ENCODE data around the gene WDR43.

The WDR43 gene

GRCh38 chr2:28896906-28897305 is 2.4 kb downstream of the WDR43 start:
- no peak for DNase-seq (ENCODE audit: low read depth)
- peak overlapping the region; percentile 100 for H3K4me3 ChIP-seq (ENCODE audit: low read depth, low read length)
- TF ChIP-seq POLR2A (IDR thresholded peaks at IDR 0.05; ENCODE audit: extremely low read depth, insufficient read length) (no peak), MYC (IDR thresholded peaks at IDR 0.05; ENCODE audit: low read depth, low read length) (no peak), CTCF (IDR thresholded peaks at IDR 0.05; ENCODE audit: low read depth, low read length) (no peak)
- TF ChIP-seq, protein P1, sequence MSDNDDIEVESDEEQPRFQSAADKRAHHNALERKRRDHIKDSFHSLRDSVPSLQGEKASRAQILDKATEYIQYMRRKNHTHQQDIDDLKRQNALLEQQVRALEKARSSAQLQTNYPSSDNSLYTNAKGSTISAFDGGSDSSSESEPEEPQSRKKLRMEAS (IDR thresholded peaks at IDR 0.05; ENCODE audit: low read depth, low read length), result no peak

DNA sequence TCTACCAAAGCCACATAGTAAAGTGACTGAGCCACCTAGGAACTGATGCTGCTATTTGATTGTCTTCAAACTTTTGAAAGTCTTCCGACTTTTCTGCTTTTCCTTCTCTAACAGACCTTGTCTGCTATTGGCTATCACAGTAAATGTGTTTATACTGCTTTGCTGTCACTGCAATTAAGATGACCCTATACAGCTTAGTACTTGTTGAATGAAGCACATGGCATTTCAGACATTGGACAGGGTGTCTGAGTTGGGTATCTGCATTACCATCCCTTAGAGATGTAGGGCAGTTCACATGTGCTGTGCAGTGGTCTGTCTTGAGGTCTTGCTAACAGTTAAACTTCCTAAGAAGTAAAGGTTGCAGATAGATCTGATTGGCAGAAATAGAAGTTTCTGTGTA is 3.6 kb downstream of the WDR43 start:
- H3K4me3 ChIP-seq (ENCODE audit: low read depth, low read length), result peak overlapping the region; percentile 100
- DNase-seq (ENCODE audit: low read depth), result peak; percentile 37
- TF ChIP-seq POLR2A (IDR thresholded peaks at IDR 0.05; ENCODE audit: extremely low read depth, insufficient read length) (no peak), CTCF (IDR thresholded peaks at IDR 0.05; ENCODE audit: low read depth, low read length) (no peak)
- TF ChIP-seq, protein P1 (IDR thresholded peaks at IDR 0.05; ENCODE audit: low read depth, low read length), result peak; percentile 58

GRCh38 chr2:28901202-28901601 is 6.7 kb downstream of the WDR43 start:
- peak; percentile 24 for DNase-seq (ENCODE audit: low read depth)
- TF ChIP-seq, protein P1 (IDR thresholded peaks at IDR 0.05; ENCODE audit: low read depth, low read length), result no peak
- TF ChIP-seq MYC (IDR thresholded peaks at IDR 0.05; ENCODE audit: low read depth, low read length) (no peak), POLR2A (IDR thresholded peaks at IDR 0.05; ENCODE audit: extremely low read depth, insufficient read length) (no peak), CTCF (IDR thresholded peaks at IDR 0.05; ENCODE audit: low read depth, low read length) (no peak)
- H3K4me3 ChIP-seq (ENCODE audit: low read depth, low read length), result no peak overlapping the region

DNA sequence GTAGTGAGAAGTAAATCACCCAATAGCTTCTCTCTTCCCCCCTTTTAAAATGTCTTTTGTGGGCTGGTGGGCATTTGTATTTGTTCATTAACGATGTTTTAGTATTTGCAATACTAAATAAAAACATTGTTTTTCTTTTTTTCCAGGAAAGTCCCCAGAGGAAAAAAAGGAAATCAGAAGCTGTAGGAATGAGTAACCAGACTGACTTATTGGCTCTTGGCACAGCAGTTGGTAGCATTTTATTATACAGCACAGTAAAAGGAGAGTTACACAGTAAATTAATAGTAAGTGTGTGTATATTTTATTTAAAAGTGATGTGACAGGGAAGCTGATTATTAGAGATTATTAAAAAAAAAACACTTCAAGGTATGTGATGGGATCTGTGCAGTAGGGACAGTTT is 7.4 kb downstream of the WDR43 start:
- DNase-seq (ENCODE audit: low read depth), result no peak
- TF ChIP-seq MYC (IDR thresholded peaks at IDR 0.05; ENCODE audit: low read depth, low read length) (no peak), POLR2A (IDR thresholded peaks at IDR 0.05; ENCODE audit: extremely low read depth, insufficient read length) (no peak), CTCF (IDR thresholded peaks at IDR 0.05; ENCODE audit: low read depth, low read length) (no peak)
- TF ChIP-seq, protein P1 (IDR thresholded peaks at IDR 0.05; ENCODE audit: low read depth, low read length), result no peak
- H3K4me3 ChIP-seq (ENCODE audit: low read depth, low read length), result no peak overlapping the region

DNA sequence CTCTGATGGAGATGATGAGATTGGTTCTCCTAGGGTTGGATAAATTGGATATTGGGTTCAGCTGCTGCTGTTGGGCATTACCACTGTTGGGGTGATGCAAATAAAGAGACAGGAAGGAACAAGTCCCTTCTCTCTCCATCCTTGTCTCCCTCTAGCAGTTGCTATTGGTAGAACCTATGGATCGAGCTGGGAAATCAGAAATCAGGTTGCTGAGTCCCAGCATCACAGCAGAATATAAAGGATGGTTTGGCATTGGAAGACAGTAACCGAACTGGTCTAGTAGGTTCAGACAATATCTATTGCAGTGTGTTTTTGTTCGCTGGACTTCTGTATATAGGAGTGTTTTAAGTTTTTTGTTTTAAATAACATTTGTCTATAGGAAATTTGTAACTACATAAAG is 8.1 kb downstream of the WDR43 start:
- no peak for DNase-seq (ENCODE audit: low read depth)
- TF ChIP-seq POLR2A (IDR thresholded peaks at IDR 0.05; ENCODE audit: extremely low read depth, insufficient read length) (no peak), MYC (IDR thresholded peaks at IDR 0.05; ENCODE audit: low read depth, low read length) (no peak), CTCF (IDR thresholded peaks at IDR 0.05; ENCODE audit: low read depth, low read length) (no peak)
- TF ChIP-seq, protein P1 (IDR thresholded peaks at IDR 0.05; ENCODE audit: low read depth, low read length), result no peak
- no peak overlapping the region for H3K4me3 ChIP-seq (ENCODE audit: low read depth, low read length)

- no peak for DNase-seq (ENCODE audit: low read depth)
- H3K4me3 ChIP-seq (ENCODE audit: low read depth, low read length), result no peak overlapping the region
- TF ChIP-seq POLR2A (IDR thresholded peaks at IDR 0.05; ENCODE audit: extremely low read depth, insufficient read length) (no peak), MYC (IDR thresholded peaks at IDR 0.05; ENCODE audit: low read depth, low read length) (no peak), CTCF (IDR thresholded peaks at IDR 0.05; ENCODE audit: low read depth, low read length) (no peak)
- TF ChIP-seq, protein P1 (IDR thresholded peaks at IDR 0.05; ENCODE audit: low read depth, low read length), result no peak
These were observed 9.8 kb downstream of the WDR43 start for GRCh38 chr2:28904295-28904694.

All from NB4 (cell line).